Ovary (tissue), 9 donors: ENCODE measurements around the gene GNA14. TPM values are rescaled to one million over a fixed set of nuclear protein-coding genes. Genes with fewer than 3 reads are reported as not detected.

Source experiments
- DNase-seq, 5 donors: peaks; one replicate each; pipeline ENCODE4 v3.0.0-alpha.2; 2019 to 2020
- H3K27ac ChIP-seq, 2 donors: fragments of 200-600 bp; one replicate each; pipeline versions ENCODE4 v1.5.1 to v1.8.0; 2019 to 2022
- H3K27me3 ChIP-seq: fragments of 200-600 bp; one replicate; pipeline ENCODE4 v1.8.0; 2022
- H3K36me3 ChIP-seq: fragments of 200-600 bp; sonication (generic); one replicate; pipeline ENCODE4 v1.5.1; 2019
- H3K4me1 ChIP-seq: one replicate; pipeline ENCODE4 v1.8.1; 2013; ENCODE audit warnings: mild to moderate bottlenecking, moderate library complexity; ENCODE audit not compliant: insufficient read depth
- H3K4me3 ChIP-seq: fragments of 200-600 bp; sonication (generic); one replicate; pipeline ENCODE4 v1.5.1; 2017
- H3K9me3 ChIP-seq, 2 donors: fragments of 200-600 bp in 1 of 2; sonication (generic) in 1 of 2; one replicate each; pipeline versions ENCODE4 v1.5.1 to v1.8.1; 2013 to 2019; ENCODE audit warnings: mild to moderate bottlenecking in 1 of 2, moderate library complexity in 1 of 2
- CTCF ChIP-seq, 3 donors: fragments of 450-650 bp in 2 of 3; fragments of 200-600 bp in 1 of 3; IDR thresholded peaks; one replicate each; pipeline versions ENCODE4 v1.5.1 to v1.8.0; 2016 to 2022; ENCODE audit warnings: antibody characterized with exemption in 3 of 3, mild to moderate bottlenecking in 1 of 3
- EP300 ChIP-seq: sonication (generic); formaldehyde crosslinking; IDR thresholded peaks from one replicate; pipeline ENCODE4 v1.6.1; 2017; ENCODE audit warnings: antibody characterized with exemption
- POLR2A ChIP-seq: fragments of 450-650 bp; IDR thresholded peaks from one replicate; pipeline ENCODE4 v1.6.1; 2017; ENCODE audit warnings: antibody characterized with exemption, mild to moderate bottlenecking, moderate library complexity
- WGBS, 3 donors: extraction: QIAGEN DNeasy Blood & Tissue Kit in 1 of 3; methylation state at CpG; one replicate each; pipeline versions ENCODE4 v1.1.5 to v1.1.7; 2013 to 2017; 5-methylcytosine and 5-hydroxymethylcytosine counted together
- intact Hi-C, 4 donors: fragments of 100-400 bp; cut with DNase I; formaldehyde crosslinking; loops; one replicate each; pipeline versions ENCODE4 v1.11.0 to v1.15.1; 2022 to 2023
- polyA plus RNA-seq, 2 donors: library from polyadenylated mRNA; stranded (reverse); fragments of 200-250 nt in 1 of 2; fragments of 350-450 nt in 1 of 2; fragmentation: Illumina TruSeq in 1 of 2; extraction: RNeasy Lipid Tissue Mini Kit (QIAGEN cat#74804) in 1 of 2; gene quantifications; one replicate each; pipeline ENCODE4 v1.2.3, GENCODE V29; 2013 to 2014
- total RNA-seq, 7 donors: library from RNA; depleted of rRNA in 2 of 7; stranded (reverse); fragments of >200 nt in 2 of 7; fragmentation: NEBNext Ultra II Directional in 3 of 7; extraction: Animal tissue kit (Norgen Biotek cat#: 25700) in 3 of 7; gene quantifications; one replicate each; pipeline versions ENCODE4 v1.1.0 to v1.2.4, GENCODE V29; 2016 to 2023
- donor health status: DM: no; HTN: no; CAD: no; lungs with moderate emphysema.
- donor health status: DM: no; HTN: no; CAD: no.
- donor health status: Bipolar disorder and iron deficiency.
- donor health status: DM: yes; HTN: yes; CAD: no.
- donor health status: DM: no; HTN: no; CAD: no.
- donor health status: DM: yes; HTN: yes; CAD: no.

Gene GNA14
- total and polyA plus RNA-seq, 9 donors: 4.9 to 9.9 (median 7.6) TPM

DNA sequence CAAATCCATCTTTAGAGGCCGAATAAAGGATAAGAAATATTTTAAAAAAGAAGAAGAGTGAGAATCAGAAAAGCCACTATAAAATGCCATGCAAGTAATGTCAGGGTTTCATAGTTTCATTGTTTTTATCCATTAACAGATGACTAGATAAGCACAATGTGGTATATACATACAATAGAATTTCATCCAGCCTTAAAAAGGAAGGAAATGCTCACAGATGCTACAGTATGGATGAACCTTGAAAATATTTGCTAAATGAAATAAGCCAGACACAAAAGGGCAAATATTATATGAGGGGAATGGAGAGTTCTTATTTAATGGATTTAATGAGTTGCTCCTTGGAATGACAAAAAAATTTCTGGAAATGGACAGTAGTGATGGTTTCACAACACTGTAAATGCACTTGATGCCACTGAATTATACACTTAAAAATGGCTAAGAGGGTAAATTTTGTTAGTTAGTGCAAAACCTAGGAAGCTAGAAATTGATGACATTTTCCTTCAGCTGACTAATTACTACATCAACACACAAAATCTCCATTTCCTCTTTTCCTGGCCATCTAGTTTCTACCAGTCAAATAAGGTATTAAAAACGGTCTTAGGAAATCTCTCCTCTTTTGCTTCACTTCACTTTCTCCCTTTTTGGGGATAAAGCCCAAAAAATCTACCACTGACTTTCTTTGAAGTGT lies 86.6 kb downstream of the GNA14 start:
- no peak for DNase-seq
- Histone ChIP-seq H3K9me3 (no peaks in the 10 kb centered on the region), H3K4me1 (no peaks in the 10 kb centered on the region), H3K27ac (no peak overlapping the region), H3K36me3 (no peaks in the 10 kb centered on the region), H3K27me3 (no peaks in the 10 kb centered on the region), H3K4me3 (no peak overlapping the region)
- 88 to 94% (median 92%) methylated on average over 2 of the region's 2 CpGs for whole genome bisulfite sequencing, 3 donors
- TF ChIP-seq CTCF (IDR thresholded peaks at IDR 0.05) (no peak), POLR2A (no peak), EP300 (no peak)
- intact Hi-C loops: no loop called here

GRCh38 chr9:77556396-77556795 lies 91.7 kb downstream of the GNA14 start:
- no peak overlapping the region for H3K27ac ChIP-seq
- intact Hi-C loops: no loop called here
- no peak for DNase-seq
- H3K4me3 ChIP-seq: no peak overlapping the region
- no peaks in the 10 kb centered on the region for H3K9me3 ChIP-seq
- no peaks in the 10 kb centered on the region for H3K27me3 ChIP-seq
- H3K4me1 ChIP-seq: peaks cover 3% of the 10 kb centered on the region
- TF ChIP-seq POLR2A (no peak), EP300 (no peak), CTCF (IDR thresholded peaks at IDR 0.05) (no peak)
- 65 to 88% (median 86%) methylated on average over 1 of the region's 1 CpG for WGBS, 3 donors
- no peaks in the 10 kb centered on the region for H3K36me3 ChIP-seq

DNA sequence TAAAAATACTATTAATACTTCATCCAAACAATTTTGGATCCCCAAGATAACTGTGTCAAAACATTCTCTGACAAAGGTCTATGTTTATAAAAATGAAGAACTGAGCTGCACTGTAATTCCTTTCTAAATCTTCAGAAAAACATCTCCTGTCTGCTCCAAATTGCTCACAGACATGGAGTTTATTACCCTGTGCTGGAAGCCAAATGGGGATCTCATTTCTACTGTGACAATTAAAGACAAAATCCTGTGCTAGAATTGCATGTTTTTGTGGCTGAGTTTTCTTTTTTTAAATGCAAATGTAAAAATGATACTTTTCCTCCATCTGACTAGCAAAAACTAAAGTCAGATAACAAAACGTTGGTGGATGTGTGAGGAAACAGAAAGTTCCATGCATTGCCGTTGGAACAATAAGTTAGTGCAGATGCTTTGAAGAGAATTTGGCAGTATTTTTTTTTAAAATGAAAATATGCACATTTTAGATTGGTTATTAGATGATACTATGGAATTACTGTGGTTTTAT lies 93.5 kb downstream of the GNA14 start:
- DNase-seq: no peak
- Histone ChIP-seq H3K9me3 (no peaks in the 10 kb centered on the region), H3K4me1 (peaks cover 3% of the 10 kb centered on the region), H3K4me3 (no peak overlapping the region), H3K27me3 (no peaks in the 10 kb centered on the region), H3K27ac (no peak overlapping the region), H3K36me3 (no peaks in the 10 kb centered on the region)
- no peak for TF ChIP-seq EP300
- TF ChIP-seq CTCF (IDR thresholded peaks at IDR 0.05): no peak
- TF ChIP-seq POLR2A: no peak
- intact Hi-C loops: no loop called here
- WGBS, 3 donors: 3 to 7% (median 6%) methylated on average over 2 of the region's 2 CpGs

GRCh38 chr9:77547106-77547730 lies 100.9 kb downstream of the GNA14 start:
- H3K4me1 ChIP-seq: no peaks in the 10 kb centered on the region
- 53 to 83% (median 71%) methylated on average over 5 of the region's 5 CpGs for WGBS, 3 donors
- H3K27ac ChIP-seq: no peak overlapping the region

More at GRCh38 chr9:77547106-77547730, 100.9 kb downstream of the GNA14 start:
- Histone ChIP-seq H3K9me3 (no peaks in the 10 kb centered on the region), H3K4me3 (no peak overlapping the region), H3K27me3 (no peaks in the 10 kb centered on the region), H3K36me3 (no peaks in the 10 kb centered on the region)
- intact Hi-C loops: no loop called here
- no peak for TF ChIP-seq CTCF (IDR thresholded peaks at IDR 0.05)
- no peak for TF ChIP-seq EP300
- TF ChIP-seq POLR2A: no peak
- no peak for DNase-seq
